ENCODE measurements around the gene ACOT8. TPM values are rescaled to one million over a fixed set of nuclear protein-coding genes. Genes with fewer than 3 reads are reported as not detected.

Gene ACOT8
- total and polyA plus RNA-seq, 10 of the 15 experiments (the other 5 are each of a cell fraction or from before 2014, with no cell fraction given), result 5.1 to 47.9 (median 31.8) TPM

DNA sequence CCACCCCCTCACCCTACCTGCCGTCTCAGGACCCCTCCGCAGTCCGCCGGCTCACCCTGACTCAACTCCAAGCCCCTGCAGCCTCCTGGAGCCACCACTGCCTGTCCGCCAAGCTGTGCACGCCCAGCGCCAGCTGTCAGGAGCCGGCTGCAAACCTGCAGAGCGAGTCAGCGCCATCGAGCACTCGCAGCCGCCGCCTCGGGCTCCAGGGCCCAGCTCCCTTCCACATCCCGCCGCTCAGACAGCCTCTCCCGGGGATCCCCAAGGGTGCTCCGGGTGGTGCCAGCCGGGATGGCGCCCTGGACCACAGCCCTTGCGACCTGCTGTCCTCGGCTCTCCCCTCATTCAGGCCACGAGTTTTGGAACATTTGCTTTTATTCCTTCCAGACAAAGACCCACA, 34.3 kb downstream of the ACOT8 start:
- TF ChIP-seq, protein P1, sequence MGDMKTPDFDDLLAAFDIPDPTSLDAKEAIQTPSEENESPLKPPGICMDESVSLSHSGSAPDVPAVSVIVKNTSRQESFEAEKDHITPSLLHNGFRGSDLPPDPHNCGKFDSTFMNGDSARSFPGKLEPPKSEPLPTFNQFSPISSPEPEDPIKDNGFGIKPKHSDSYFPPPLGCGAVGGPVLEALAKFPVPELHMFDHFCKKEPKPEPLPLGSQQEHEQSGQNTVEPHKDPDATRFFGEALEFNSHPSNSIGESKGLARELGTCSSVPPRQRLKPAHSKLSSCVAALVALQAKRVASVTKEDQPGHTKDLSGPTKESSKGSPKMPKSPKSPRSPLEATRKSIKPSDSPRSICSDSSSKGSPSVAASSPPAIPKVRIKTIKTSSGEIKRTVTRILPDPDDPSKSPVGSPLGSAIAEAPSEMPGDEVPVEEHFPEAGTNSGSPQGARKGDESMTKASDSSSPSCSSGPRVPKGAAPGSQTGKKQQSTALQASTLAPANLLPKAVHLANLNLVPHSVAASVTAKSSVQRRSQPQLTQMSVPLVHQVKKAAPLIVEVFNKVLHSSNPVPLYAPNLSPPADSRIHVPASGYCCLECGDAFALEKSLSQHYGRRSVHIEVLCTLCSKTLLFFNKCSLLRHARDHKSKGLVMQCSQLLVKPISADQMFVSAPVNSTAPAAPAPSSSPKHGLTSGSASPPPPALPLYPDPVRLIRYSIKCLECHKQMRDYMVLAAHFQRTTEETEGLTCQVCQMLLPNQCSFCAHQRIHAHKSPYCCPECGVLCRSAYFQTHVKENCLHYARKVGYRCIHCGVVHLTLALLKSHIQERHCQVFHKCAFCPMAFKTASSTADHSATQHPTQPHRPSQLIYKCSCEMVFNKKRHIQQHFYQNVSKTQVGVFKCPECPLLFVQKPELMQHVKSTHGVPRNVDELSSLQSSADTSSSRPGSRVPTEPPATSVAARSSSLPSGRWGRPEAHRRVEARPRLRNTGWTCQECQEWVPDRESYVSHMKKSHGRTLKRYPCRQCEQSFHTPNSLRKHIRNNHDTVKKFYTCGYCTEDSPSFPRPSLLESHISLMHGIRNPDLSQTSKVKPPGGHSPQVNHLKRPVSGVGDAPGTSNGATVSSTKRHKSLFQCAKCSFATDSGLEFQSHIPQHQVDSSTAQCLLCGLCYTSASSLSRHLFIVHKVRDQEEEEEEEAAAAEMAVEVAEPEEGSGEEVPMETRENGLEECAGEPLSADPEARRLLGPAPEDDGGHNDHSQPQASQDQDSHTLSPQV (IDR thresholded peaks at IDR 0.05), result no peak
- no peak for TF ChIP-seq SMAD5 (IDR thresholded peaks at IDR 0.05; ENCODE audit: low read depth)
- TF ChIP-seq, protein P2, sequence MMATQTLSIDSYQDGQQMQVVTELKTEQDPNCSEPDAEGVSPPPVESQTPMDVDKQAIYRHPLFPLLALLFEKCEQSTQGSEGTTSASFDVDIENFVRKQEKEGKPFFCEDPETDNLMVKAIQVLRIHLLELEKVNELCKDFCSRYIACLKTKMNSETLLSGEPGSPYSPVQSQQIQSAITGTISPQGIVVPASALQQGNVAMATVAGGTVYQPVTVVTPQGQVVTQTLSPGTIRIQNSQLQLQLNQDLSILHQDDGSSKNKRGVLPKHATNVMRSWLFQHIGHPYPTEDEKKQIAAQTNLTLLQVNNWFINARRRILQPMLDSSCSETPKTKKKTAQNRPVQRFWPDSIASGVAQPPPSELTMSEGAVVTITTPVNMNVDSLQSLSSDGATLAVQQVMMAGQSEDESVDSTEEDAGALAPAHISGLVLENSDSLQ (IDR thresholded peaks at IDR 0.05), result no peak
- TF ChIP-seq CBX5 (IDR thresholded peaks at IDR 0.05; ENCODE audit: low read depth), result no peak
- TF ChIP-seq, protein P3, sequence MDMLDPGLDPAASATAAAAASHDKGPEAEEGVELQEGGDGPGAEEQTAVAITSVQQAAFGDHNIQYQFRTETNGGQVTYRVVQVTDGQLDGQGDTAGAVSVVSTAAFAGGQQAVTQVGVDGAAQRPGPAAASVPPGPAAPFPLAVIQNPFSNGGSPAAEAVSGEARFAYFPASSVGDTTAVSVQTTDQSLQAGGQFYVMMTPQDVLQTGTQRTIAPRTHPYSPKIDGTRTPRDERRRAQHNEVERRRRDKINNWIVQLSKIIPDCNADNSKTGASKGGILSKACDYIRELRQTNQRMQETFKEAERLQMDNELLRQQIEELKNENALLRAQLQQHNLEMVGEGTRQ (IDR thresholded peaks at IDR 0.05; ENCODE audit: borderline replicate concordance, low read depth, low read length), result no peak
- TF ChIP-seq MLLT1 (IDR thresholded peaks at IDR 0.05), result no peak
- no peak for TF ChIP-seq IRF3 (IDR thresholded peaks at IDR 0.05)
- TF ChIP-seq, protein P4, sequence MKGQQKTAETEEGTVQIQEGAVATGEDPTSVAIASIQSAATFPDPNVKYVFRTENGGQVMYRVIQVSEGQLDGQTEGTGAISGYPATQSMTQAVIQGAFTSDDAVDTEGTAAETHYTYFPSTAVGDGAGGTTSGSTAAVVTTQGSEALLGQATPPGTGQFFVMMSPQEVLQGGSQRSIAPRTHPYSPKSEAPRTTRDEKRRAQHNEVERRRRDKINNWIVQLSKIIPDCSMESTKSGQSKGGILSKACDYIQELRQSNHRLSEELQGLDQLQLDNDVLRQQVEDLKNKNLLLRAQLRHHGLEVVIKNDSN (IDR thresholded peaks at IDR 0.05; ENCODE audit: borderline replicate concordance, extremely low read length, insufficient read depth, low read depth, low read length), result no peak
- no peak for TF ChIP-seq SIN3A (IDR thresholded peaks at IDR 0.05; ENCODE audit: low read depth, low read length)
- TF ChIP-seq NR2C1 (IDR thresholded peaks at IDR 0.05), result no peak
- no peak for TF ChIP-seq CBX3 (IDR thresholded peaks at IDR 0.05; ENCODE audit: borderline replicate concordance, low read depth)
- no peak for TF ChIP-seq NR2F1 (conservative IDR thresholded peaks at IDR 0.05)
- no peak for TF ChIP-seq MAX (IDR thresholded peaks at IDR 0.05; ENCODE audit: low read depth, low read length)
- no peaks in the 10 kb centered on the region; a peak in 2 of 4 replicates for H3K27me3 ChIP-seq (replicated peaks in 1 of 2; ENCODE audit: control insufficient read depth in 2 of 2, insufficient read depth in 2 of 2, low read length in 1 of 2)
- peaks cover 5% of the 10 kb centered on the region; the same call in 1 of the 2 replicates for H3K4me1 ChIP-seq (ENCODE audit: control insufficient read depth, insufficient read depth, low read length)
- FAIRE-seq, result no peak
- no peak overlapping the region for H3K4me3 ChIP-seq
- no TSS peak for BruUV-seq (replicated peaks)
- 30% methylated on average over 24 of the region's 24 CpGs for WGBS (ENCODE audit: insufficient coverage, insufficient replicate concordance, low lambda C conversion rate, missing lambda C conversion rate)
- H3K36me3 ChIP-seq (ENCODE audit: control insufficient read depth in 2 of 2, insufficient read depth in 2 of 2, low read length in 1 of 2), result no peaks in the 10 kb centered on the region
- DNase-seq (ENCODE audit: low read depth, low spot score), result no peak
- intact Hi-C loops (cut with micrococcal nuclease; ENCODE audit: unreplicated experiment), result no loop called here
- POLR2A ChIA-PET, result no interaction called here
- H3K79me2 ChIP-seq (ENCODE audit: control insufficient read depth, insufficient read depth, low read length), result no peaks in the 10 kb centered on the region
- no peaks in the 10 kb centered on the region for H3K9me3 ChIP-seq (replicated peaks; ENCODE audit: control insufficient read depth, insufficient read depth, low read length)
- peak overlapping the region; percentile 14; the same call in 1 of the 2 replicates for H3K4me2 ChIP-seq (ENCODE audit: control insufficient read depth, insufficient read depth)
- peak; percentile 52 for ATAC-seq
- no peak overlapping the region for H2AFZ ChIP-seq (ENCODE audit: control insufficient read depth, low read depth, low read length)
- SMC1A ChIA-PET (ENCODE audit: uncharacterized antibody, unreplicated experiment), result no interaction called here
- CTCF ChIA-PET, result interaction anchor here (0.8 to 1.9 kb wide), 4 partner anchors 24 to 139 kb away, joined by 3 to 8 read pairs (median 7); partner anchors contain the start of genes ACOT8, CTSA and NEURL2
- H4K20me1 ChIP-seq (ENCODE audit: control insufficient read depth, insufficient read depth), result no peaks in the 10 kb centered on the region
- H3K27ac ChIP-seq (ENCODE audit: control insufficient read depth, insufficient read depth), result no peak overlapping the region
- in situ Hi-C loops (cut with MboI), result loop anchor here (25.0 kb wide), 1 partner anchor 539 kb away; no protein-coding TSS in a partner anchor
- H3K9ac ChIP-seq (ENCODE audit: control insufficient read depth, insufficient read depth, low read length), result no peak overlapping the region
- RAD21 ChIA-PET (ENCODE audit: unreplicated experiment), result no interaction called here

Measured in GM12878 (cell line).